GM12873 (cell line): ENCODE results near the gene PHF5A.

Experiments
- CTCF ChIP-seq: IDR thresholded peaks from 2 replicates; pipeline ENCODE4 v1.5.1; 2012; ENCODE audit warnings: low read depth, mild to moderate bottlenecking, moderate library complexity, low read length, control low read depth; ENCODE audit not compliant: insufficient read depth; ENCODE audit errors: missing control alignments

PHF5A gene

DNA sequence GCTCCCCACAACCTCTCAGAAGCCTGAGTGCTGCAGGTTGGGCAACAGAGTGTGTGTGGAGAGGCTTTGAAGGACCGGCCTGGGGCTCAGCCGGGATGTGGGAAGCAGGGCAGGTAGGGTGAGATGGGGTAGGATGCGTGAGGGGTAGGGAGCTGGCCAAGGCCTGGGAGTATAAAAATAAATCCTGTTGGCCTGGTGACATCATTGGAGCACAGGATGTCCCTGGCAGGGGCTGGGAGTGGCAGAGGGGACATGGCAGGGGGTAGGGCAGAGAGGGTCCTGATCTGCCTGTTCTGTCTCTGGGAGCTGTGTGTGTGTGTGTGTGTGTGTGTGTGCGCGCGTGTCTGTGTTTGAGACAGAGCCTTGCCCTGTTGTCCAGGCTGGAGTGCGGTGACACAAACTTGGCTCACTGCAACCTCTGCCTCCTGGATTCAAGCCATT lies 58.2 kb downstream of the PHF5A start:
- TF ChIP-seq CTCF = no peak
